Measurements from ENCODE around the gene SOBP.

The SOBP gene

DNA sequence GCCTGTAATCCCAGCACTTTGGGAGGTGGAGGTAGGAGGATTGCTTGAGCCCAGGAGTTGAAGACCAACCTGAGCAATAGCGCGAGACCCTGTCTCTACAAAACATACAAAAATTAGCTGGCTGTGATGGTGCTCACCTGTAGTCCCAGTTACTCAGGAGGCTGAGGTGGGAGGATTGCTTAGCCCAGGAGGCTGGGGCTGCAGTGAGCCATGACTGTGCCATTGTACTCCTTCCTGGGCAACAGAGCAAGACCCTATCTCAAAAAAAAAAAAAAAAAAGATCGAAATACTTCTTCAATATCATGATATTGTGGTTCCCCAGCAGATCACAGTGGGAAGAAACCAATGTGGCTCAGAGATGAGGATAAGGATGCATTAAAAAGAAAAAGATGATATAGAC is 47.6 kb downstream of the SOBP start:
- TF ChIP-seq ZFP30 (CRISPR knock-in tag; IDR thresholded peaks at IDR 0.05) (no peak), OSR1 (CRISPR knock-in tag; IDR thresholded peaks at IDR 0.05) (no peak), ARNTL (CRISPR knock-in tag; IDR thresholded peaks at IDR 0.05; ENCODE audit: borderline replicate concordance, low read depth) (no peak), ZNF565 (CRISPR knock-in tag; conservative IDR thresholded peaks at IDR 0.05; ENCODE audit: low read depth) (no peak), ZFP3 (CRISPR knock-in tag; IDR thresholded peaks at IDR 0.05) (no peak), TCF4 (CRISPR knock-in tag; IDR thresholded peaks at IDR 0.05; ENCODE audit: borderline replicate concordance) (no peak), SNAI2 (CRISPR knock-in tag; IDR thresholded peaks at IDR 0.05) (no peak), ZNF8 (CRISPR knock-in tag; IDR thresholded peaks at IDR 0.05) (no peak), ISL1 (CRISPR knock-in tag; IDR thresholded peaks at IDR 0.05) (no peak), RARB (CRISPR knock-in tag; IDR thresholded peaks at IDR 0.05) (no peak), PPARA (CRISPR knock-in tag; IDR thresholded peaks at IDR 0.05; ENCODE audit: borderline replicate concordance) (no peak)
- TF ChIP-seq, protein P1, sequence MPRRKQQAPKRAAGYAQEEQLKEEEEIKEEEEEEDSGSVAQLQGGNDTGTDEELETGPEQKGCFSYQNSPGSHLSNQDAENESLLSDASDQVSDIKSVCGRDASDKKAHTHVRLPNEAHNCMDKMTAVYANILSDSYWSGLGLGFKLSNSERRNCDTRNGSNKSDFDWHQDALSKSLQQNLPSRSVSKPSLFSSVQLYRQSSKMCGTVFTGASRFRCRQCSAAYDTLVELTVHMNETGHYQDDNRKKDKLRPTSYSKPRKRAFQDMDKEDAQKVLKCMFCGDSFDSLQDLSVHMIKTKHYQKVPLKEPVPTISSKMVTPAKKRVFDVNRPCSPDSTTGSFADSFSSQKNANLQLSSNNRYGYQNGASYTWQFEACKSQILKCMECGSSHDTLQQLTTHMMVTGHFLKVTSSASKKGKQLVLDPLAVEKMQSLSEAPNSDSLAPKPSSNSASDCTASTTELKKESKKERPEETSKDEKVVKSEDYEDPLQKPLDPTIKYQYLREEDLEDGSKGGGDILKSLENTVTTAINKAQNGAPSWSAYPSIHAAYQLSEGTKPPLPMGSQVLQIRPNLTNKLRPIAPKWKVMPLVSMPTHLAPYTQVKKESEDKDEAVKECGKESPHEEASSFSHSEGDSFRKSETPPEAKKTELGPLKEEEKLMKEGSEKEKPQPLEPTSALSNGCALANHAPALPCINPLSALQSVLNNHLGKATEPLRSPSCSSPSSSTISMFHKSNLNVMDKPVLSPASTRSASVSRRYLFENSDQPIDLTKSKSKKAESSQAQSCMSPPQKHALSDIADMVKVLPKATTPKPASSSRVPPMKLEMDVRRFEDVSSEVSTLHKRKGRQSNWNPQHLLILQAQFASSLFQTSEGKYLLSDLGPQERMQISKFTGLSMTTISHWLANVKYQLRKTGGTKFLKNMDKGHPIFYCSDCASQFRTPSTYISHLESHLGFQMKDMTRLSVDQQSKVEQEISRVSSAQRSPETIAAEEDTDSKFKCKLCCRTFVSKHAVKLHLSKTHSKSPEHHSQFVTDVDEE (CRISPR knock-in tag; IDR thresholded peaks at IDR 0.05) = no peak
- TF ChIP-seq, protein P2, sequence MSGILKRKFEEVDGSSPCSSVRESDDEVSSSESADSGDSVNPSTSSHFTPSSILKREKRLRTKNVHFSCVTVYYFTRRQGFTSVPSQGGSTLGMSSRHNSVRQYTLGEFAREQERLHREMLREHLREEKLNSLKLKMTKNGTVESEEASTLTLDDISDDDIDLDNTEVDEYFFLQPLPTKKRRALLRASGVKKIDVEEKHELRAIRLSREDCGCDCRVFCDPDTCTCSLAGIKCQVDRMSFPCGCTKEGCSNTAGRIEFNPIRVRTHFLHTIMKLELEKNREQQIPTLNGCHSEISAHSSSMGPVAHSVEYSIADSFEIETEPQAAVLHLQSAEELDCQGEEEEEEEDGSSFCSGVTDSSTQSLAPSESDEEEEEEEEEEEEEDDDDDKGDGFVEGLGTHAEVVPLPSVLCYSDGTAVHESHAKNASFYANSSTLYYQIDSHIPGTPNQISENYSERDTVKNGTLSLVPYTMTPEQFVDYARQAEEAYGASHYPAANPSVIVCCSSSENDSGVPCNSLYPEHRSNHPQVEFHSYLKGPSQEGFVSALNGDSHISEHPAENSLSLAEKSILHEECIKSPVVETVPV (CRISPR knock-in tag; IDR thresholded peaks at IDR 0.05) = no peak
- TF ChIP-seq, protein P3, sequence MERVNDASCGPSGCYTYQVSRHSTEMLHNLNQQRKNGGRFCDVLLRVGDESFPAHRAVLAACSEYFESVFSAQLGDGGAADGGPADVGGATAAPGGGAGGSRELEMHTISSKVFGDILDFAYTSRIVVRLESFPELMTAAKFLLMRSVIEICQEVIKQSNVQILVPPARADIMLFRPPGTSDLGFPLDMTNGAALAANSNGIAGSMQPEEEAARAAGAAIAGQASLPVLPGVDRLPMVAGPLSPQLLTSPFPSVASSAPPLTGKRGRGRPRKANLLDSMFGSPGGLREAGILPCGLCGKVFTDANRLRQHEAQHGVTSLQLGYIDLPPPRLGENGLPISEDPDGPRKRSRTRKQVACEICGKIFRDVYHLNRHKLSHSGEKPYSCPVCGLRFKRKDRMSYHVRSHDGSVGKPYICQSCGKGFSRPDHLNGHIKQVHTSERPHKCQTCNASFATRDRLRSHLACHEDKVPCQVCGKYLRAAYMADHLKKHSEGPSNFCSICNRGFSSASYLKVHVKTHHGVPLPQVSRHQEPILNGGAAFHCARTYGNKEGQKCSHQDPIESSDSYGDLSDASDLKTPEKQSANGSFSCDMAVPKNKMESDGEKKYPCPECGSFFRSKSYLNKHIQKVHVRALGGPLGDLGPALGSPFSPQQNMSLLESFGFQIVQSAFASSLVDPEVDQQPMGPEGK (CRISPR knock-in tag; IDR thresholded peaks at IDR 0.05; ENCODE audit: borderline replicate concordance) = no peak
- TF ChIP-seq, protein P4, sequence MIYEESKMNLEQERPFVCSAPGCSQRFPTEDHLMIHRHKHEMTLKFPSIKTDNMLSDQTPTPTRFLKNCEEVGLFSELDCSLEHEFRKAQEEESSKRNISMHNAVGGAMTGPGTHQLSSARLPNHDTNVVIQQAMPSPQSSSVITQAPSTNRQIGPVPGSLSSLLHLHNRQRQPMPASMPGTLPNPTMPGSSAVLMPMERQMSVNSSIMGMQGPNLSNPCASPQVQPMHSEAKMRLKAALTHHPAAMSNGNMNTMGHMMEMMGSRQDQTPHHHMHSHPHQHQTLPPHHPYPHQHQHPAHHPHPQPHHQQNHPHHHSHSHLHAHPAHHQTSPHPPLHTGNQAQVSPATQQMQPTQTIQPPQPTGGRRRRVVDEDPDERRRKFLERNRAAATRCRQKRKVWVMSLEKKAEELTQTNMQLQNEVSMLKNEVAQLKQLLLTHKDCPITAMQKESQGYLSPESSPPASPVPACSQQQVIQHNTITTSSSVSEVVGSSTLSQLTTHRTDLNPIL (CRISPR knock-in tag; IDR thresholded peaks at IDR 0.05; ENCODE audit: low read depth) = no peak
- TF ChIP-seq, protein P5, sequence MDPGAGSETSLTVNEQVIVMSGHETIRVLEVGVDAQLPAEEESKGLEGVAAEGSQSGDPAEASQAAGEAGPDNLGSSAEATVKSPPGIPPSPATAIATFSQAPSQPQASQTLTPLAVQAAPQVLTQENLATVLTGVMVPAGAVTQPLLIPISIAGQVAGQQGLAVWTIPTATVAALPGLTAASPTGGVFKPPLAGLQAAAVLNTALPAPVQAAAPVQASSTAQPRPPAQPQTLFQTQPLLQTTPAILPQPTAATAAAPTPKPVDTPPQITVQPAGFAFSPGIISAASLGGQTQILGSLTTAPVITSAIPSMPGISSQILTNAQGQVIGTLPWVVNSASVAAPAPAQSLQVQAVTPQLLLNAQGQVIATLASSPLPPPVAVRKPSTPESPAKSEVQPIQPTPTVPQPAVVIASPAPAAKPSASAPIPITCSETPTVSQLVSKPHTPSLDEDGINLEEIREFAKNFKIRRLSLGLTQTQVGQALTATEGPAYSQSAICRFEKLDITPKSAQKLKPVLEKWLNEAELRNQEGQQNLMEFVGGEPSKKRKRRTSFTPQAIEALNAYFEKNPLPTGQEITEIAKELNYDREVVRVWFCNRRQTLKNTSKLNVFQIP (CRISPR knock-in tag; IDR thresholded peaks at IDR 0.05; ENCODE audit: borderline replicate concordance, low read depth) = no peak
- ATAC-seq = no peak

DNA sequence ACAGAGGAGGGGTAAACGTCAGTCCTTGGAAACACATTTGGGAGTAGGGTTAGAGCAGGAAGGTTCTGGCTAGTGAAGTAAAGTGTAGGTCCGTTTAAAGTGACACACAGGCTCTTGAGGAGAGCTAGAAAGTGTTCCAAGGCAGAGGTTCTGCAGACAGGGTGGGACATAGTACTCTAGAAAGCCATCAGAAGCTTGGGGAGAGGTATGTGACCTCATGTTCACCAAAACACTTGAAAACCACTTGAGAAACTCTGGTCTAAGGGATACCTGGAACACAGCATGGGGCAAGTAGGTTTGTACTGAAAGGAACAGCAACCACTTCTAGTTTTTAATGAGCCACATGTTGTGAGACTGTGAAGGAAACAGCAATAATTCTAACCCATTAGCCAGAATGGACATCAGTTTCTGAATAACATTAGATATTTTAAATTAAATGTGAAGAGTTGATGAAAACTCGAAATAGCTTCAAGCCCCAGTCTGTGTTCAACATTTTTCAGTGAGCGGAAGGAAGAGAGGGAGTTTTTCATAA is 49.0 kb downstream of the SOBP start:
- ATAC-seq = no peak
- TF ChIP-seq OSR1 (CRISPR knock-in tag; IDR thresholded peaks at IDR 0.05) (no peak), TOX (CRISPR knock-in tag; IDR thresholded peaks at IDR 0.05; ENCODE audit: borderline replicate concordance) (no peak), ZFP30 (CRISPR knock-in tag; IDR thresholded peaks at IDR 0.05) (no peak), PPARA (CRISPR knock-in tag; IDR thresholded peaks at IDR 0.05; ENCODE audit: borderline replicate concordance) (no peak), ZNF70 (CRISPR knock-in tag; IDR thresholded peaks at IDR 0.05) (no peak), ZNF8 (CRISPR knock-in tag; IDR thresholded peaks at IDR 0.05) (no peak), ZFP3 (CRISPR knock-in tag; IDR thresholded peaks at IDR 0.05) (no peak)
- TF ChIP-seq, protein P3 (CRISPR knock-in tag; IDR thresholded peaks at IDR 0.05; ENCODE audit: borderline replicate concordance) = no peak
- TF ChIP-seq, protein P1 (CRISPR knock-in tag; IDR thresholded peaks at IDR 0.05) = no peak
- TF ChIP-seq, protein P2 (CRISPR knock-in tag; IDR thresholded peaks at IDR 0.05) = no peak
- TF ChIP-seq, protein P5 (CRISPR knock-in tag; IDR thresholded peaks at IDR 0.05; ENCODE audit: borderline replicate concordance, low read depth) = no peak
- TF ChIP-seq, protein P4 (CRISPR knock-in tag; IDR thresholded peaks at IDR 0.05; ENCODE audit: low read depth) = no peak

Measured in SK-N-SH treated with all-trans-retinoic acid at 6 μM for 48 hours (cell line).